Parathyroid adenoma (tissue), 2 donors: ENCODE data around the gene RGS3.
A peak's percentile ranks its signal among the peaks of the same experiment; 100 is the strongest.

Experiments used
- H2AFZ ChIP-seq: fragments of 300-600 bp; sonication (generic); one replicate; pipeline ENCODE4 v1.7.0; 2017; ENCODE audit warnings: antibody characterized with exemption, mild to moderate bottlenecking
- H3K27ac ChIP-seq: fragments of 300-600 bp; sonication (generic); one replicate; pipeline ENCODE4 v1.7.0; 2017
- H3K27me3 ChIP-seq: fragments of 300-600 bp; sonication (generic); one replicate; pipeline ENCODE4 v1.7.0; 2017; ENCODE audit warnings: low read length; ENCODE audit not compliant: control insufficient read depth, insufficient read depth
- H3K36me3 ChIP-seq: fragments of 300-600 bp; sonication (generic); one replicate; pipeline ENCODE4 v1.7.0; 2017; ENCODE audit warnings: low read length; ENCODE audit not compliant: control insufficient read depth, insufficient read depth
- H3K4me1 ChIP-seq: fragments of 300-600 bp; sonication (generic); one replicate; pipeline ENCODE4 v1.7.0; 2017; ENCODE audit warnings: control low read depth
- H3K4me2 ChIP-seq: fragments of 300-600 bp; sonication (generic); one replicate; pipeline ENCODE4 v1.7.0; 2017; ENCODE audit warnings: low read length
- H3K4me3 ChIP-seq: fragments of 300-600 bp; sonication (generic); one replicate; pipeline ENCODE4 v1.7.0; 2017; ENCODE audit warnings: low read depth, low read length
- H3K79me2 ChIP-seq: fragments of 300-600 bp; sonication (generic); one replicate; pipeline ENCODE4 v1.7.0; 2017; ENCODE audit warnings: control low read depth
- H3K9ac ChIP-seq: fragments of 300-600 bp; sonication (generic); one replicate; pipeline ENCODE4 v1.7.0; 2017; ENCODE audit warnings: mild to moderate bottlenecking
- H3K9me3 ChIP-seq: fragments of 300-600 bp; sonication (generic); one replicate; pipeline ENCODE4 v1.7.0; 2017; ENCODE audit warnings: low read length; ENCODE audit not compliant: control insufficient read depth
- CTCF ChIP-seq: fragments of 300-600 bp; sonication (generic); IDR thresholded peaks from one replicate; pipeline ENCODE4 v1.7.0; 2017; ENCODE audit warnings: antibody characterized with exemption, mild to moderate bottlenecking
- donor health status: primary hyperparathyroidism.

Gene RGS3

GRCh38 chr9:113609562-113610318 lies 146.2 kb downstream of the RGS3 start:
- Histone ChIP-seq H2AFZ (peak overlapping the region; percentile 25), H3K4me2 (no peak overlapping the region), H3K9ac (no peak overlapping the region), H3K4me3 (no peak overlapping the region), H3K27ac (peak overlapping the region; percentile 61), H3K4me1 (peaks cover 2% of the 10 kb centered on the region), H3K9me3 (no peaks in the 10 kb centered on the region), H3K79me2 (no peaks in the 10 kb centered on the region), H3K27me3 (no peaks in the 10 kb centered on the region), H3K36me3 (no peaks in the 10 kb centered on the region)
- no peak for TF ChIP-seq CTCF

GRCh38 chr9:113611461-113612215 lies 148.1 kb downstream of the RGS3 start:
- no peak for TF ChIP-seq CTCF

GRCh38 chr9:113612216-113612747 lies 148.8 kb downstream of the RGS3 start:
- Histone ChIP-seq H3K4me3 (no peak overlapping the region), H3K4me1 (peaks cover 2% of the 10 kb centered on the region)
- TF ChIP-seq CTCF = no peak

More at GRCh38 chr9:113611461-113612215, 148.1 kb downstream of the RGS3 start:
- Histone ChIP-seq H2AFZ (no peak overlapping the region), H3K27ac (no peak overlapping the region), H3K4me3 (no peak overlapping the region), H3K9me3 (no peaks in the 10 kb centered on the region), H3K4me1 (peaks cover 2% of the 10 kb centered on the region), H3K9ac (no peak overlapping the region), H3K36me3 (no peaks in the 10 kb centered on the region), H3K4me2 (no peak overlapping the region), H3K79me2 (no peaks in the 10 kb centered on the region), H3K27me3 (no peaks in the 10 kb centered on the region)

GRCh38 chr9:113612828-113613227 lies 149.3 kb downstream of the RGS3 start:
- Histone ChIP-seq H3K4me3 (no peak overlapping the region), H2AFZ (no peak overlapping the region), H3K27ac (no peak overlapping the region), H3K27me3 (no peaks in the 10 kb centered on the region), H3K9ac (no peak overlapping the region), H3K4me1 (peaks cover 2% of the 10 kb centered on the region), H3K4me2 (no peak overlapping the region), H3K9me3 (no peaks in the 10 kb centered on the region), H3K79me2 (no peaks in the 10 kb centered on the region), H3K36me3 (no peaks in the 10 kb centered on the region)
- no peak for TF ChIP-seq CTCF

More at GRCh38 chr9:113612216-113612747, 148.8 kb downstream of the RGS3 start:
- H3K27ac ChIP-seq = no peak overlapping the region
- H3K27me3 ChIP-seq = no peaks in the 10 kb centered on the region
- H3K36me3 ChIP-seq = no peaks in the 10 kb centered on the region
- H3K79me2 ChIP-seq = no peaks in the 10 kb centered on the region
- H3K9me3 ChIP-seq = no peaks in the 10 kb centered on the region
- H3K9ac ChIP-seq = no peak overlapping the region
- H3K4me2 ChIP-seq = no peak overlapping the region
- no peak overlapping the region for H2AFZ ChIP-seq
